Measurements from ENCODE around the gene CD63.

CD63 gene

GRCh38 chr12:55720894-55721444, 7.8 kb downstream of the CD63 start:
- DNase-seq (ENCODE audit: low read depth) = no peak

GRCh38 chr12:55720071-55720564, 8.7 kb downstream of the CD63 start, which contains the start of gene RDH5:
TSS of gene RDH5 (plus strand) at chr12:55720393. CDS start at chr12:55721185, 792 bp downstream.
- DNase-seq (ENCODE audit: low read depth) = no peak

DNA sequence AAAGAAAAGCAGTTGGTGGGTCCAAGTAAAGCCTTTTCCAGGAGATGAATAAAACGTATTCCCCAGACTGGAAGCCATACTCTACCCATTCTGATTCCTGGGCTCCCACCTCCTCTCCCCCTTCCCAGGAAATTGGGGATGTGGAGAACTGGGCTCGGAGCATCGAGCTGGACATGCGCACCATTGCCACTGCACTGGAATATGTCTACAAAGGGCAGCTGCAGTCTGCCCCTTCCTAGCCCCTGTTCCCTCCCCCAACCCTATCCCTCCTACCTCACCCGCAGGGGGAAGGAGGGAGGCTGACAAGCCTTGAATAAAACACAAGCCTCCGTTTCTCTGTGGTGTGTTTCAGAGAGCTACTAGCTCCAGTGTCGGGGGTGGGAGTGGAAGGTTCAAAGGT, 9.4 kb downstream of the CD63 start:
- no peak for DNase-seq (ENCODE audit: low read depth)

GRCh38 chr12:55718624-55719275, 10.1 kb downstream of the CD63 start:
- DNase-seq (ENCODE audit: low read depth) = no peak

DNA sequence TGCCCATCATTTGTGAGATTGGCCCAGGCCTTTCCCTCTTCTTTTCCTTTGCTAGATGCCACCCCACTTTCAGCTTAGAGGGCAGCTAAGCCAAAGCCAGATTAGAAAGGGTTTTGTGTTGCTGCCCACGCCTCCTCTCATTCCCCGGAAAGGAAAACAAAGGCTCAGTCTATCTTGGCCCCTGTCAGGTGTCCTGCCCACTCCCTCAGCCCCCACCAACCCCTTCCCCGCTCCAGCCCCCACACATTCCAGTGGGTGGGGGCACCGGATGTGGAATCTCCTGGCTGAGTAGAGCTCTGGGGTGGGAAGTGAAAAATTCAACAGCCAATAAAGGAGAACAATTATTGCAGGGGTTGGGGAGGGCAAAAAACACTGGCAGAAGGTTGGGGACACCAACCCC, 10.8 kb downstream of the CD63 start:
- DNase-seq (ENCODE audit: low read depth) = no peak

DNA sequence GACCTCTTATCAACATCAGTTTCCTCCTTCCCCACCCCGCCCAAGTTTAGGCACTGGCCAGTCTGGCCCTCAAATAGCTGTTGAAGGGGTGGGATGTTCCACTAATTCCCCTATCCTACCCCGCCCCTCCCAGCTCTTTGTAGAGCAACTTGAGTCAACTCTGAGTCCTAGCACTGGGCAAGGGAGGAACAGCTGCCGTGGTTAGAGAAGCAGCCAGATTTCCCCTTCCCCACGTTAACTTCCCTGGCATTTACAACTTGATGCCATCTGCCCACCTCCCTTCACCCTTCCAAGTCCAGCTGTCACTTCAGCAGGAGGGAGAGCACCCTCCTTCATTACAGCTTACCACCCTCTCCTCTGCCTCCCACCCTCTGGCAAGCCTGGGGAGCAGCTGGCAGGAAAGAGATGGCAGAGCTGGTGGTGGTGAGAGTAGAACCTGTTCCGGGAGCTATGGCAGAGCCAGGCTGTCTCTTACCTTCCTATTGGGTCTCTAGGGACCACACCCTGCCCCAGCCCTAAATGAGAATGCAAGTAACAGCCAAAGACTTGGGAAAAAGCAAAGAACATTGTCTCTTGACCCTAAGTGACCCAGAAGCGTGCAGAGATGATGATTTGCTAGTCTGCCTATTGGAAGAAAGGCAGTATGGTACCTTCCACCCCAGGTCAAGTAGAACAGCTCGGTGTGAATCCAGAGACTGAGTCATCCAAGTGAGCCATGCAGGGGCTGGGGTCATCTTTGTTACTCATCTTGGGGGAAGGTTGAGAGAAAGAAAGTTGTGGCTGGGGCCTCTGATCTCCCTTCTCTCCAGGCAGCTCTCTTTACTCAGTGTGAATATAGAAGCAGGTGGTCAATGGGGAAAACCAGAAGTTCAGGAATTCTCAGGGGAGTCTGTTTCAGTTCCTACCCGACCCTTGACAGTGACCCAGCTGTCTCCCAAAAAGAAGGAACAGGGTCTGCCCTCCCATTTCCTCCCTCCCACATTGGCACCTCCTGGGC, 11.5 kb downstream of the CD63 start:
- no peak for DNase-seq (ENCODE audit: low read depth)

- DNase-seq (ENCODE audit: low read depth) = no peak
Measured at GRCh38 chr12:55716582-55716957, 12.2 kb downstream of the CD63 start.

DNA sequence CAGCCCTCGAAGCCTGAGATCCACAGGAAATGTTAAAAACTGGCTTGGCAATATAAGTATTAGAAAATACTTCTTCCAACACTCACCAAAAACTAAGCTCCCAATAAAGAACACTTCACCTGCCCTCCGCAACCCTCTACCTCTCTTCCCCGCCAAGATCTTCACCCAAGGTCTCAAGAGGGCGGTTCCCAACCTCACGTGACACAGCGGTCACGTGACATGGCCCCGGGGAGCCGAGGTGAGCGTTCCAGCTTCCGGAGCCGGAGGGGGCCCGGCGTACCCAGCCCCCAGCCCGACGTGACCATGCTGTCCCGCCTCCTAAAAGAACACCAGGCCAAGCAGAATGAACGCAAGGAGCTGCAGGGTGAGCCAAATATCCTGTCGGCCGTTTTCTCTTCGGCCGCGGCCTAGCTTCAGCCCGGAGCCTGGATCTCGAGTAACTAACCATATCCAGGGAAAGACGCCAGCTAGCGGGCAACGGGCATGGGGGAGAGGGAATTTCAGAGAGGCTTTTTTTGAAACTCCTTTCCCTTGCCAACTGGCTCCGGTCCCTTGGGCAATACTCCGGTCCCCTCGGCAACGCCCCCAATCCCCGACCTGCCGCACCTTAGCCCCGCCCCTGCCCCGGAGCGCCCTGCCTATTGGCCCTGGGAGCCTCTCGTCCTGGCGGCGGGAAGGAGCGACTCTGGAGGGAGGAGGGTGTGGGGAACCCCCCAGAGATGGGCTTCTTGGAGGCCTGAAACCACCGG, 12.8 kb downstream of the CD63 start, which contains the start of gene BLOC1S1:
Gene BLOC1S1 (plus strand): TSS at position 214 of the 749 bp plus-strand sequence. CDS start 6 bp downstream, at position 220.
- DNase-seq (ENCODE audit: low read depth) = peak; percentile 93

DNA sequence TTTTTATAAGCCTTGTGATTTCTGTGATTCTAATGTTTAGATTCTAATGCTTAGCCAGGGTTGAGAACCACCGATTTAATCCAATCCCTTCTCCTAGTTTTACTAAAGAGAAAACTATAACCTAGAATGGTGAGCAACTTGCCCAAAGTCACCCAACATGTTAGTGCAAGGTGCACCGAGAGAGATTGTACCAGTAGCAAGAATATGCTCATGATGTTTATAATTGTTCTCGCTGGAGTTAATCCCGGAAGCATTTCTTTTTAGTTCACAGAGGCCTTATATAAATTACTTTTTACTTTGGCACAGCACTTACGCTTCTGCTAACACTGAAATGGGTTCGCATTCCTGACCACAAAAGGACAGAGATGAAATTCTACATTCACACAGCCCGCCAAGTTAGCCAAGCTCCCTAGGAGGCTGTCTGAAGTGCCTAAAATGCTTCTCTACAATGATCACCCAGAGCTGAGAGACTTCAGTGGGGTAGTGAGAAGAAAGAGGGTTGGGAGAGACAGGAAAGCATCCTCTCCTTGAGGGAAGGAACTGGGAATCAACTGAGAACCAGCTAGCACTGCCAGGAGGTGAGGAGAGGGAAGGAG, 13.5 kb downstream of the CD63 start:
- DNase-seq (ENCODE audit: low read depth) = no peak

GRCh38 chr12:55713721-55714120, 15.1 kb downstream of the CD63 start:
- no peak for DNase-seq (ENCODE audit: low read depth)

GRCh38 chr12:55712700-55713415, 16.0 kb downstream of the CD63 start:
- no peak for DNase-seq (ENCODE audit: low read depth)

DNA sequence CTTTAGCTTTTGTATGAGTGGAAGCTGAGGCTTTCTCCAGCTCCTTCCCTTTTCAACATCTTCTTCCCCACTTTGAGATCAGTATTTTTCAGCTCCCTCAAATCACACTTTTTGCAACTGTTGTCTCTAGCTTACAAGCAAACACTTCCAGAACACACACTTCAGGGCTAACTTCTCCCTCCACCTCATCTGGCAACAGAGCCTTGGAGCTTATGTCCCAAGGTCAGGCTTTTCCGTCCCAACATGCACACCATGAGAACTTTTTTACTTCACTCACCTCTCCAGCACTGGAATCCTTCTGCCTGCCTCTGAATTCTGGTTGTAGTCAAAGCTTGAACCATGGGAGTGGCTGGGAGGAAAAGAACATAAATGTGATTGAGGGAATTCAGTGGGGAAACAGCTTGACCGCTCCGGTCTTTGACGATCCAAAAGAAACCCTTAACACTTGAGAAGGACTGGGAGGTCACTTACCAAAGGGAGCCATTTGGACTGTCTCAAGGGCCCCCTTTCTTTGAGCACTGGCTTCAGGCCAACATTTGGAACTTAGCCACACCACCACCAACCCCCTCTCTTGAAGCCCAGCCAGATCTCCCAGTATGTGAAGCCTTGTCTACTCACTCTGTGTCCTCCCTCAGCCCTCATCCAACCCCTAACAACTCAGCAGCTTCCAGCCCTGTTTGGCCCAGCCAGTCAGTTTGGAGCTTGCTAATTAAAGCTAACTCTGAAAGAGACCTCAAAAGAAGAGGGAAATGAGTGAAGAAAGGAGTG, 16.8 kb downstream of the CD63 start:
- DNase-seq (ENCODE audit: low read depth) = no peak

- no peak for DNase-seq (ENCODE audit: low read depth)
Measured at GRCh38 chr12:55708695-55709233, 20.0 kb downstream of the CD63 start.

- DNase-seq (ENCODE audit: low read depth) = no peak
Measured at GRCh38 chr12:55707841-55708694, 20.7 kb downstream of the CD63 start, which contains the start of gene ITGA7. TSS of gene ITGA7 (minus strand) at chr12:55707904. CDS start at chr12:55707682, 222 bp downstream.

DNA sequence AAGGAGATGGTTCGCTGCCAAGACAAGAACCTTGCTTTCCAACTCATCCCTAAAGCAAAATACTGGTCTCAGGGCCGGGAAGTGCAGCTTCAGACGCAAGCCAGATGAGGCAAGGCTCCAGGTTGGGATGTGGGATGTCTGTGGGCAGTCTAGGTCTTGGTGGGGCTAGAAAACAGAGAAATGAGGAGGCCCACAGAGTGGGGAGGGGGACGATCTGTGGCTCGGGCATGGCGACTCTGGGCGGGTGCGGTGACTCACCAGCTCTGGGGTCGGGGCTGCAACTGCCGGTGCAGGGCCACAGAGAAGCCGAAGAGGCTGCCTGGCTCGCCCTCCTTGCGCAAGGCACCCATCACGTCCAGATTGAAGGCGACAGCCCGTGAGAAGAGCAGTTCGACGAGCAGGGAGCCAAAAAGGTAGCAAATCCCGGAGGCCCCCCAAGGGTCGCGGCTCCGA, 21.6 kb downstream of the CD63 start:
- no peak for DNase-seq (ENCODE audit: low read depth)

GRCh38 chr12:55706568-55707218, 22.1 kb downstream of the CD63 start:
- no peak for DNase-seq (ENCODE audit: low read depth)

GRCh38 chr12:55705782-55706402, 22.9 kb downstream of the CD63 start:
- DNase-seq (ENCODE audit: low read depth) = no peak

Measured in stimulated activated CD8-positive, alpha-beta memory T cell treated with anti-CD3 and anti-CD28 coated beads, Interleukin-15, amount 100 ng/mL, for 24 hours (primary cell).